Stomach (tissue), 9 donors: ENCODE data around the gene MATN1. TPM values are rescaled to one million over a fixed set of nuclear protein-coding genes. Genes with fewer than 3 reads are reported as not detected.
"Not testable (repeated sequence)": the region's sequence is repeated elsewhere in the genome, so short reads cannot be mapped to it uniquely, and the experiment has no call there.

Experiments used
- DNase-seq, 2 donors: peaks; one replicate each; pipeline versions ENCODE4 v3.0.0 to v3.0.0-alpha.2; 2013 to 2019
- H3K27ac ChIP-seq, 5 donors: fragments of 200-600 bp in 4 of 5; sonication (generic) in 4 of 5; one replicate each; pipeline ENCODE4 v1.5.1; 2013 to 2019; ENCODE audit warnings: mild to moderate bottlenecking in 1 of 5, moderate library complexity in 1 of 5
- H3K27me3 ChIP-seq, 3 donors: fragments of 200-600 bp; sonication (generic); one replicate each; pipeline ENCODE4 v1.5.1; 2017 to 2019; ENCODE audit warnings: mixed run types in 1 of 3
- H3K36me3 ChIP-seq, 4 donors: fragments of 200-600 bp; sonication (generic); 1 replicate in 3 of 4; 2 replicates in 1 of 4; pipeline ENCODE4 v1.5.1; 2016 to 2019
- H3K4me1 ChIP-seq, 4 donors: fragments of 200-600 bp; sonication (generic); one replicate each; pipeline ENCODE4 v1.5.1; 2016 to 2019
- H3K4me3 ChIP-seq, 4 donors: fragments of 200-600 bp; sonication (generic) in 3 of 4; one replicate each; pipeline ENCODE4 v1.5.1; 2016 to 2019; ENCODE audit warnings: mild to moderate bottlenecking in 1 of 4
- H3K9me3 ChIP-seq, 4 donors: fragments of 200-600 bp; sonication (generic); one replicate each; pipeline ENCODE4 v1.5.1; 2016 to 2019
- CTCF ChIP-seq, 7 experiments: fragments of 450-650 bp in 4 of 7; fragments of 200-600 bp in 3 of 7; sonication (generic) in 3 of 7; IDR thresholded peaks; one replicate each; pipeline ENCODE4 v1.5.1; 2016 to 2019; ENCODE audit warnings: antibody characterized with exemption in 7 of 7, control low read depth in 2 of 7, mild to moderate bottlenecking in 1 of 7
- EP300 ChIP-seq: sonication (generic); formaldehyde crosslinking; IDR thresholded peaks from one replicate; pipeline ENCODE4 v1.6.1; 2017; ENCODE audit warnings: antibody characterized with exemption
- POLR2A ChIP-seq, 4 donors: fragments of 450-650 bp; IDR thresholded peaks; one replicate each; pipeline ENCODE4 v1.6.1; 2016; ENCODE audit warnings: antibody characterized with exemption in 4 of 4, control low read depth in 2 of 4, mild to moderate bottlenecking in 1 of 4, moderate library complexity in 1 of 4
- POLR2AphosphoS5 ChIP-seq, 3 donors: sonication (generic); formaldehyde crosslinking; IDR thresholded peaks; one replicate each; pipeline ENCODE4 v1.6.1; 2016; ENCODE audit warnings: antibody characterized with exemption in 3 of 3
- WGBS, 5 donors: extraction: QIAGEN DNeasy Blood & Tissue Kit in 3 of 5; methylation state at CpG; one replicate each; pipeline versions ENCODE4 v1.1.5 to v1.1.7; 2013 to 2018; 5-methylcytosine and 5-hydroxymethylcytosine counted together
- intact Hi-C: fragments of 100-400 bp; cut with DNase I; formaldehyde crosslinking; loops from one replicate; pipeline ENCODE4 v1.15.1; 2023; ENCODE audit warnings: low total_unique reads
- polyA plus RNA-seq, 3 donors: library from polyadenylated mRNA; stranded (reverse); fragments of 200-250 nt; gene quantifications; one replicate each; pipeline ENCODE4 v1.2.3, GENCODE V29; 2013
- total RNA-seq, 5 donors: library from RNA; depleted of rRNA; stranded (reverse); fragments of >200 nt; gene quantifications; one replicate each; pipeline versions ENCODE4 v1.1.0 to v1.2.3, GENCODE V29; 2014 to 2016
- donor health status: healthy with polysubstance abuse.
- donor health status: Bipolar disorder and iron deficiency.
- donor health status: healthy.

MATN1 gene
- total and polyA plus RNA-seq, 8 donors, result 1.7 TPM; not detected in 7

GRCh38 chr1:30692201-30692947 is 31.0 kb downstream of the MATN1 start:
- Histone ChIP-seq H3K36me3 (no peaks in the 10 kb centered on the region), H3K9me3 (no peaks in the 10 kb centered on the region), H3K27me3 (peaks cover 0 to 28% (median 0%) of the 10 kb centered on the region in 3 donors), H3K4me1 (no peaks in the 10 kb centered on the region), H3K27ac (no peak overlapping the region), H3K4me3 (no peak overlapping the region)
- TF ChIP-seq EP300, result no peak
- TF ChIP-seq POLR2AphosphoS5 (IDR thresholded peaks at IDR 0.05), result no peak
- TF ChIP-seq POLR2A (IDR thresholded peaks at IDR 0.05), result no peak
- TF ChIP-seq CTCF (IDR thresholded peaks at IDR 0.05), result no peak
- no peak for DNase-seq
- WGBS, 5 donors, result 66 to 73% (median 72%) methylated on average over 6 to 7 of the region's 7 CpGs
- intact Hi-C loops, result no loop called here

- H3K4me1 ChIP-seq, result no peaks in the 10 kb centered on the region
- 38 to 56% (median 46%) methylated on average over 5 of the region's 5 CpGs for WGBS, 5 donors
- no peaks in the 10 kb centered on the region for H3K9me3 ChIP-seq
- DNase-seq, result no peak
- H3K4me3 ChIP-seq, result no peak overlapping the region
- intact Hi-C loops, result no loop called here
- H3K27me3 ChIP-seq, result peaks cover 0 to 35% (median 0%) of the 10 kb centered on the region in 3 donors
- H3K27ac ChIP-seq, result no peak overlapping the region
- no peaks in the 10 kb centered on the region for H3K36me3 ChIP-seq
- TF ChIP-seq CTCF (IDR thresholded peaks at IDR 0.05) (no peak), EP300 (no peak), POLR2AphosphoS5 (IDR thresholded peaks at IDR 0.05) (no peak), POLR2A (IDR thresholded peaks at IDR 0.05) (no peak)
Observed at GRCh38 chr1:30691480-30691879, 31.9 kb downstream of the MATN1 start.

- H3K9me3 ChIP-seq, result no peaks in the 10 kb centered on the region
- intact Hi-C loops, result no loop called here
- H3K27ac ChIP-seq, result no peak overlapping the region
- H3K36me3 ChIP-seq, result no peaks in the 10 kb centered on the region
- no peak for DNase-seq
- peaks cover 0 to 10% (median 7%) of the 10 kb centered on the region in 4 donors for H3K4me1 ChIP-seq
- WGBS, 5 donors, result 38 to 52% (median 43%) methylated on average over 7 of the region's 7 CpGs
- peaks cover 3 to 49% (median 13%) of the 10 kb centered on the region in 3 donors for H3K27me3 ChIP-seq
- no peak overlapping the region for H3K4me3 ChIP-seq
- TF ChIP-seq POLR2AphosphoS5 (IDR thresholded peaks at IDR 0.05) (no peak), EP300 (no peak), CTCF (IDR thresholded peaks at IDR 0.05) (no peak), POLR2A (IDR thresholded peaks at IDR 0.05) (no peak)
Observed at GRCh38 chr1:30689901-30690645, 33.3 kb downstream of the MATN1 start.

DNA sequence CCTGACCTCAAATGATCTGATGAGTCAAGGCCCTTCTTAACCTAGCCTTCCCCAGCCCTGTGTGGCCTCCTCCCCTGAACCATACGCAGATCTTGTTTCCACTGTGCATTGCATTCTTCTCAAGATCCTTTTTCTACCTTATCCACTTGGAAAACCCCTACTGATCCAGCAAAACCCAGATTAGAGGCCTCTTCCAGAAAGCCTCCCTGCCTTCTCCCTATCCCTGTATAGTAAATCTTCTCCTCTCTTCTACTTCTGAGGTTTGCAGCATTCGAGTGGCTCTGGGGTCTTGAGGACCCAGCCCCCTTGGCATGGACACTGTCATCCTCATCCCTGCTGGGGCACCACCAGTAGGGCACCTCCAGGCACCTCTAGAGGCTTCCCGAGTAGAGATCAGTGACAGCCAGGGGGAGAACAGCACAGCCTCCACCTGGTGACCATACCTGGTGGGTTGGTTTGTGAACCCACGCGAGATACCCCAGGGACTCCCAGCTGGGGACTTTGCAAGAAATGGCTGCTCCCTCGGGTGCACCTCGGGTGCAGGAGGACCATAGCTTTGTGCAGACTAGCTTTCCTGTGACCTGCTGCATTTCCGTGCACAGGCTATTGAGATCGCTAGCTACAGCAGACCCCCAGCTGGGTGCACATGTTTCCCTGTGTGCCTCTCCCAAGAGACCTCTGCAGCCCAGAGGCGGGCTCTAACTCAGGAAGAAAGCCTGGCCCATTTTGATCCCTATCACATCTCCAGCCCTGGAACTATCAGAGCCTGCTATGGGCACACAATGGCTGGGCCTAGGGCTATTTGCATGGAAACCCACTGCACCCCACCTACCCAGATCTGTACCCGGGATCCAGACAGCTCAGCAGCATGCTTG is 34.2 kb downstream of the MATN1 start:
- DNase-seq, result no peak
- Histone ChIP-seq H3K9me3 (no peaks in the 10 kb centered on the region), H3K27ac (no peak overlapping the region), H3K36me3 (no peaks in the 10 kb centered on the region), H3K4me1 (peaks cover 0 to 14% (median 10%) of the 10 kb centered on the region in 4 donors), H3K4me3 (no peak overlapping the region), H3K27me3 (peaks cover 3 to 59% (median 22%) of the 10 kb centered on the region in 3 donors)
- no peak for TF ChIP-seq CTCF (IDR thresholded peaks at IDR 0.05)
- TF ChIP-seq EP300, result no peak
- TF ChIP-seq POLR2A (IDR thresholded peaks at IDR 0.05), result no peak
- TF ChIP-seq POLR2AphosphoS5 (IDR thresholded peaks at IDR 0.05), result no peak
- WGBS, 5 donors, result 68 to 83% (median 72%) methylated on average over 11 of the region's 11 CpGs
- intact Hi-C loops, result no loop called here

DNA sequence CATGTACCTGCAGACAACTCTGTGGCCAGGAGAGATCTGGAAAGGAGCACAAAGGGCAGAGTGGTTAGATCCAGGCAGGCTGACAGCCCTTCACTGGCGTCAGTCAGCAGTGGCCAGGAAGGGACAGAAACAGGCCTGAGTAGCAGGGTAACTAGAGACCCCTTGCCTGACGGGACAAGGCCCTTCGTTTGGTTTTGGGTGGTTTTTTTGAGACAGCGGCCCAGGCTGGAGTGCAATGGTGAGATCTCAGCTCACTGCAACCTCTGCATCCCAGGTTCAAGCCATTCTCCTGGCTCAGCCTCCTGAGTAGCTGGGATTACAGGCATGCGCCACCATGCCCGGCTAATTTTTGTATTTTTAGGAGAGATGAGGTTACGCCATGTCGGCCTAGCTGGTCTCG is 34.9 kb downstream of the MATN1 start:
- intact Hi-C loops, H3K36me3 ChIP-seq, H3K4me3 ChIP-seq, H3K27ac ChIP-seq, H3K9me3 ChIP-seq, DNase-seq: not testable (repeated sequence)
- Histone ChIP-seq H3K4me1 (peaks cover 0 to 14% (median 10%) of the 10 kb centered on the region in 4 donors), H3K27me3 (peaks cover 6 to 65% (median 29%) of the 10 kb centered on the region in 3 donors)
- WGBS, 5 donors, result 86 to 92% (median 88%) methylated on average over 9 of the region's 9 CpGs
